SK-N-SH (cell line): ENCODE results near the gene MC3R. TPM values are rescaled to one million over a fixed set of nuclear protein-coding genes. Genes with fewer than 3 reads are reported as not detected.

ENCODE experiments used
- CTCF ChIA-PET: fragments of 300-600, 350-600 bp; formaldehyde crosslinking; extraction: SDS; loops from one replicate; lab custom pipeline; 2021; lab: Yijun Ruan, JAX
- POLR2A ChIA-PET: fragments of 350-600 bp; sonication (Branson Sonifier 250); formaldehyde crosslinking; extraction: SDS; loops from one replicate; lab custom pipeline; 2020; ENCODE audit warnings: antibody characterized with exemption, inconsistent platforms; lab: Yijun Ruan, JAX
- DNase-seq: peaks from one replicate; pipeline ENCODE4 v3.0.0; 2012
- H2AFZ ChIP-seq: fragments of 200-600 bp; sonication (generic); 2 replicates; pipeline ENCODE4 v1.8.1; 2016; ENCODE audit warnings: antibody characterized with exemption, mild to moderate bottlenecking, low read depth
- H3F3A ChIP-seq: fragments of 200-600 bp; sonication (generic); replicated peaks from 2 replicates; pipeline ENCODE3; 2016; ENCODE audit warnings: antibody characterized with exemption, mild to moderate bottlenecking; ENCODE audit not compliant: insufficient read depth
- H3K27ac ChIP-seq, 2 experiments: fragments of 200-500 bp in 1 of 2; fragments of 200-600 bp in 1 of 2; sonication (Bioruptor generic) in 1 of 2; sonication (generic), shearing (Covaris generic) in 1 of 2; 2 replicates each; pipeline versions ENCODE4 v1.5.1 to v1.6.1; 2014 to 2016; ENCODE audit warnings: low read depth in 2 of 2, inconsistent platforms in 1 of 2, low read length in 1 of 2, mild to moderate bottlenecking in 1 of 2, mixed read lengths in 1 of 2
- H3K27me3 ChIP-seq: fragments of 200-600 bp; sonication (generic), shearing (Covaris generic); 2 replicates; pipeline ENCODE4 v1.6.1; 2016; ENCODE audit warnings: mixed run types; ENCODE audit not compliant: insufficient read depth
- H3K36me3 ChIP-seq, 2 experiments: fragments of 200-500 bp in 1 of 2; fragments of 200-600 bp in 1 of 2; sonication (Bioruptor generic) in 1 of 2; sonication (generic) in 1 of 2; replicated peaks in 1 of 2; 2 replicates each; pipeline versions ENCODE3 to v1.5.1; 2014 to 2016; ENCODE audit warnings: low read length in 1 of 2, mild to moderate bottlenecking in 1 of 2; ENCODE audit not compliant: insufficient read depth in 2 of 2, control insufficient read depth in 1 of 2
- H3K4me1 ChIP-seq, 2 experiments: fragments of 200-500 bp in 1 of 2; fragments of 200-600 bp in 1 of 2; sonication (Bioruptor generic) in 1 of 2; sonication (generic), shearing (Covaris generic) in 1 of 2; 2 replicates each; pipeline versions ENCODE4 v1.5.1 to v1.6.1; 2014 to 2016; ENCODE audit warnings: low read depth in 1 of 2, low read length in 1 of 2, mixed run types in 1 of 2; ENCODE audit not compliant: insufficient read depth in 2 of 2, control insufficient read depth in 1 of 2
- H3K4me2 ChIP-seq: fragments of 200-600 bp; sonication (generic), shearing (Covaris generic); 2 replicates; pipeline ENCODE4 v1.6.1; 2017; ENCODE audit warnings: mixed run types
- H3K4me3 ChIP-seq, 2 experiments: fragments of 200-500 bp in 1 of 2; fragments of 200-600 bp in 1 of 2; sonication (Bioruptor generic) in 1 of 2; sonication (generic), shearing (Covaris generic) in 1 of 2; 2 replicates each; pipeline versions ENCODE4 v1.5.1 to v1.8.1; 2014 to 2016; ENCODE audit warnings: low read depth in 2 of 2, inconsistent platforms in 1 of 2, low read length in 1 of 2, mild to moderate bottlenecking in 1 of 2, mixed read lengths in 1 of 2, moderate library complexity in 1 of 2
- H3K79me2 ChIP-seq: fragments of 200-600 bp; sonication (generic); 2 replicates; pipeline ENCODE4 v1.8.1; 2017; ENCODE audit warnings: mild to moderate bottlenecking; ENCODE audit not compliant: insufficient read depth
- H3K9ac ChIP-seq: fragments of 200-600 bp; sonication (generic); 2 replicates; pipeline ENCODE4 v1.6.1; 2017; ENCODE audit warnings: mixed run types
- H3K9me2 ChIP-seq: fragments of 200-600 bp; sonication (generic); 2 replicates; pipeline ENCODE4 v1.6.1; 2017; ENCODE audit warnings: mixed run types
- H3K9me3 ChIP-seq: fragments of 200-600 bp; sonication (generic); 2 replicates; pipeline ENCODE4 v1.6.1; 2017; ENCODE audit warnings: mixed run types, mild to moderate bottlenecking, moderate library complexity
- H4K20me1 ChIP-seq: fragments of 200-600 bp; sonication (generic); 2 replicates; pipeline ENCODE4 v1.6.1; 2017; ENCODE audit warnings: mild to moderate bottlenecking, mixed run types; ENCODE audit not compliant: insufficient read depth
- CTCF ChIP-seq: fragments of 200-600 bp; sonication (generic); IDR thresholded peaks from 2 replicates; pipeline ENCODE4 v1.6.1; 2017; ENCODE audit warnings: antibody characterized with exemption, mild to moderate bottlenecking, moderate library complexity
- FOXJ3 ChIP-seq: sonication (generic); formaldehyde crosslinking; IDR thresholded peaks from 2 replicates; pipeline ENCODE4 v1.5.1; 2020; ENCODE audit warnings: mild to moderate bottlenecking, missing genetic modification reagents
- MXI1 ChIP-seq: IDR thresholded peaks from 2 replicates; pipeline ENCODE4 v1.6.1; 2012; ENCODE audit warnings: mild to moderate bottlenecking, low read depth, low read length, improper control_type of control experiment
- NRF1 ChIP-seq: IDR thresholded peaks from 2 replicates; pipeline ENCODE4 v1.6.1; 2012; ENCODE audit warnings: low read depth, mild to moderate bottlenecking, low read length
- PBX3 ChIP-seq: IDR thresholded peaks from 2 replicates; pipeline ENCODE4; 2012
- RAD21 ChIP-seq: IDR thresholded peaks from 2 replicates; pipeline ENCODE4 v1.6.1; 2012; ENCODE audit warnings: mild to moderate bottlenecking, low read length
- SIN3A ChIP-seq: IDR thresholded peaks from 2 replicates; pipeline ENCODE4 v1.6.1; 2012; ENCODE audit warnings: low read depth, mild to moderate bottlenecking, low read length, moderate library complexity, borderline replicate concordance
- SMC3 ChIP-seq: IDR thresholded peaks from 2 replicates; pipeline ENCODE4 v1.6.1; 2012; ENCODE audit warnings: low read depth, low read length, improper control_type of control experiment
- TAF1 ChIP-seq: IDR thresholded peaks from 2 replicates; pipeline ENCODE4 v1.6.1; 2012; ENCODE audit warnings: low read depth, mild to moderate bottlenecking, low read length, moderate library complexity, borderline replicate concordance
- WGBS: methylation state at CpG from one replicate; pipeline ENCODE4 v1.1.6; 2017; ENCODE audit warnings: low lambda C conversion rate; 5-methylcytosine and 5-hydroxymethylcytosine counted together
- polyA plus RNA-seq, 3 experiments: library from polyadenylated mRNA; depleted of rRNA; stranded (reverse); fragments of >200 nt; gene quantifications; 2 replicates each; pipeline ENCODE4 v1.2.3, GENCODE V29; 2012

Gene MC3R
- polyA plus RNA-seq, 1 of the 3 experiments (the other 2 are of a cell fraction): not detected

- POLR2A ChIA-PET: no interaction called here
- no peaks in the 10 kb centered on the region; the same call in 1 of the 2 replicates for H3K9me3 ChIP-seq
- no peak overlapping the region for H3K27ac ChIP-seq
- H2AFZ ChIP-seq: no peak overlapping the region
- no peaks in the 10 kb centered on the region for H4K20me1 ChIP-seq
- no peaks in the 10 kb centered on the region for H3K27me3 ChIP-seq
- H3K36me3 ChIP-seq: no peaks in the 10 kb centered on the region
- H3K4me2 ChIP-seq: no peak overlapping the region
- H3K9me2 ChIP-seq: no peaks in the 10 kb centered on the region
- CTCF ChIA-PET: interaction anchor here (0.6 to 3.0 kb wide), 13 partner anchors 12 to 1555 kb away, joined by 3 to 14 read pairs (median 3); no protein-coding TSS in a partner anchor
- no peak overlapping the region for H3K9ac ChIP-seq
- no peak overlapping the region for H3K4me3 ChIP-seq
- 19% methylated on average over 6 of the region's 6 CpGs for WGBS
- H3K79me2 ChIP-seq: no peaks in the 10 kb centered on the region
- no peaks in the 10 kb centered on the region for H3F3A ChIP-seq
- no peaks in the 10 kb centered on the region for H3K4me1 ChIP-seq
- TF ChIP-seq CTCF: peak; percentile 28
- TF ChIP-seq SIN3A: no peak
- TF ChIP-seq SMC3: peak; percentile 26; the same call in 1 of the 2 replicates
- peak; percentile 64 for TF ChIP-seq RAD21
- TF ChIP-seq, all 33 proteins: peak for 3
- peak; percentile 44 for DNase-seq
Observed at GRCh38 chr20:56202493-56203077, 45.9 kb upstream of the MC3R start.

DNA sequence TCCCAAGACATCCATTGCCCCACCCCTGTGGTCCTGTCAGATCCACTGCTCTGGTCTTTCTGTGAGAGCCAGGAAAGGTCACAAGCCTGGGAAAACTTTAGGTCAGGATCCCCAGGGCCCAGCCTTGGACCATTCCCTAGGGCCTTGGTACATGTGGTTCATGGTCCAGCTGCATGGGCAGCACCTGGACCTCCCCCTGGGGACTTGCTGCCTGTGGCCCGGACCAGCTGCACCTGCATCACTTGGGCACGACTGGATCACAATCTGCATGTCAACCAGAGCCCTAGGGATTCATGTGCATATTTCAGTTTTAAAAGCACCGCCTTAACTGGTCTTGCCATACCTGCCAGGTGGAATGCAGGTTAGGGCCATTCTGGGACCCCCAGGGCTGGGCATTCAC is 44.3 kb upstream of the MC3R start:
- no peak for DNase-seq
- Histone ChIP-seq H3K9ac (no peak overlapping the region), H3K27me3 (no peaks in the 10 kb centered on the region), H4K20me1 (no peaks in the 10 kb centered on the region), H3K79me2 (no peaks in the 10 kb centered on the region), H2AFZ (no peak overlapping the region), H3K27ac (no peak overlapping the region), H3K4me2 (no peak overlapping the region), H3K9me3 (no peaks in the 10 kb centered on the region; the same call in 1 of the 2 replicates), H3K4me1 (no peaks in the 10 kb centered on the region), H3K4me3 (no peak overlapping the region), H3F3A (no peaks in the 10 kb centered on the region), H3K9me2 (no peaks in the 10 kb centered on the region), H3K36me3 (no peaks in the 10 kb centered on the region)
- no peak for TF ChIP-seq NRF1
- no peak for TF ChIP-seq PBX3
- TF ChIP-seq FOXJ3 (CRISPR knock-in tag): no peak
- no peak for TF ChIP-seq MXI1
- no peak for TF ChIP-seq TAF1
- WGBS: no CpG with 5 or more reads among the region's 3 CpGs
- ChIA-PET CTCF (interaction anchor here (1.2 to 1.9 kb wide), 2 partner anchors 17 to 140 kb away, joined by 3 to 4 read pairs; no protein-coding TSS in a partner anchor), POLR2A (no interaction called here)
